Central memory CD8-positive, alpha-beta T cell (primary cell): Measurements from ENCODE around the gene TMEM243.
A peak's percentile ranks its signal among the peaks of the same experiment; 100 is the strongest.

Experiments used
- ATAC-seq: fragments of 150-1000 bp; cut with Tn5 transposase; replicated peaks from 2 replicates; pipeline ENCODE4 v1.10.0; 2022; ENCODE audit warnings: mild to moderate bottlenecking, moderate FRiP score, moderate number of reproducible peaks; ENCODE audit not compliant: poor library complexity, severe bottlenecking; ENCODE audit errors: extremely low read depth
- DNase-seq, 2 donors: peaks; one replicate each; pipeline ENCODE4 v3.0.0; 2021; ENCODE audit warnings: low spot score in 2 of 2
- H3K27ac Mint-ChIP-seq: one replicate; pipeline ENCODE4 v1.8.0; 2022; ENCODE audit warnings: low read depth, mild to moderate bottlenecking, moderate library complexity, mixed read lengths
- H3K27me3 Mint-ChIP-seq: one replicate; pipeline ENCODE4 v1.8.0; 2022; ENCODE audit warnings: mixed read lengths
- H3K36me3 Mint-ChIP-seq: one replicate; pipeline ENCODE4 v1.8.0; 2022; ENCODE audit warnings: mild to moderate bottlenecking, moderate library complexity, mixed read lengths; ENCODE audit not compliant: insufficient read depth
- H3K4me1 Mint-ChIP-seq: one replicate; pipeline ENCODE4 v1.8.0; 2022; ENCODE audit warnings: mixed read lengths
- H3K4me3 Mint-ChIP-seq: one replicate; pipeline ENCODE4 v1.8.0; 2022; ENCODE audit warnings: mild to moderate bottlenecking, moderate library complexity, mixed read lengths
- H3K9me3 Mint-ChIP-seq: one replicate; pipeline ENCODE4 v1.8.0; 2022; ENCODE audit warnings: mixed read lengths

Gene TMEM243

GRCh38 chr7:87151002-87151728 is 68.4 kb downstream of the TMEM243 start:
- DNase-seq (no peak), ATAC-seq (no peak)
- Mint-ChIP-seq H3K36me3 (peaks cover 17% of the 10 kb centered on the region), H3K27me3 (no peaks in the 10 kb centered on the region), H3K9me3 (no peaks in the 10 kb centered on the region), H3K27ac (peak overlapping the region; percentile 94), H3K4me3 (peak overlapping the region; percentile 95), H3K4me1 (peaks cover 33% of the 10 kb centered on the region)

GRCh38 chr7:87148332-87148955 is 71.1 kb downstream of the TMEM243 start:
- Mint-ChIP-seq H3K4me1 (peaks cover 12% of the 10 kb centered on the region), H3K27ac (no peak overlapping the region), H3K4me3 (no peak overlapping the region), H3K36me3 (peaks cover 15% of the 10 kb centered on the region), H3K9me3 (no peaks in the 10 kb centered on the region), H3K27me3 (no peaks in the 10 kb centered on the region)
- DNase-seq (no peak), ATAC-seq (no peak)

- H3K4me1 Mint-ChIP-seq, result peaks cover 7% of the 10 kb centered on the region
- ATAC-seq, result no peak
- H3K4me3 Mint-ChIP-seq, result no peak overlapping the region
- no peak for DNase-seq
- no peaks in the 10 kb centered on the region for H3K27me3 Mint-ChIP-seq
- H3K27ac Mint-ChIP-seq, result no peak overlapping the region
- no peaks in the 10 kb centered on the region for H3K9me3 Mint-ChIP-seq
- peaks cover 7% of the 10 kb centered on the region for H3K36me3 Mint-ChIP-seq
Observed at GRCh38 chr7:87147500-87147899, 72.0 kb downstream of the TMEM243 start.

- Mint-ChIP-seq H3K4me3 (no peak overlapping the region), H3K27ac (no peak overlapping the region), H3K9me3 (no peaks in the 10 kb centered on the region), H3K4me1 (peaks cover 4% of the 10 kb centered on the region), H3K36me3 (peaks cover 2% of the 10 kb centered on the region), H3K27me3 (no peaks in the 10 kb centered on the region)
- DNase-seq (no peak), ATAC-seq (no peak)
Observed at GRCh38 chr7:87146740-87147386, 72.7 kb downstream of the TMEM243 start.
